Heart right ventricle (tissue), 16 donors: ENCODE data around the gene ATG5. TPM values are rescaled to one million over a fixed set of nuclear protein-coding genes. Genes with fewer than 3 reads are reported as not detected.

ENCODE experiments used
- ATAC-seq, 8 donors: fragments of 200-7000 bp; cut with Tn5 transposase; one replicate each; pipeline ENCODE4 v1.9.1; 2020; ENCODE audit warnings: mild to moderate bottlenecking in 8 of 8, moderate library complexity in 8 of 8, moderate number of reproducible peaks in 1 of 8
- DNase-seq, 2 donors: peaks; one replicate each; pipeline ENCODE4 v3.0.0-alpha.2; 2020
- H3K27ac ChIP-seq, 10 donors: fragments of 200-600 bp; sonication (generic) in 2 of 10; one replicate each; pipeline versions ENCODE4 v1.5.0 to v1.8.0; 2020 to 2022; ENCODE audit warnings: mild to moderate bottlenecking in 3 of 10
- H3K27me3 ChIP-seq, 7 donors: fragments of 200-600 bp; one replicate each; pipeline ENCODE4 v1.8.0; 2021 to 2022; ENCODE audit warnings: mild to moderate bottlenecking in 2 of 7
- H3K36me3 ChIP-seq, 9 donors: fragments of 200-600 bp; sonication (generic) in 1 of 9; one replicate each; pipeline versions ENCODE4 v1.5.0 to v1.8.0; 2020 to 2022; ENCODE audit warnings: mild to moderate bottlenecking in 2 of 9
- H3K4me1 ChIP-seq, 9 donors: fragments of 200-600 bp; sonication (generic) in 1 of 9; one replicate each; pipeline versions ENCODE4 v1.5.0 to v1.8.0; 2020 to 2022; ENCODE audit warnings: mild to moderate bottlenecking in 4 of 9
- H3K4me3 ChIP-seq, 10 donors: fragments of 200-600 bp; sonication (generic) in 2 of 10; one replicate each; pipeline versions ENCODE4 v1.5.0 to v1.8.0; 2020 to 2022; ENCODE audit warnings: mild to moderate bottlenecking in 7 of 10, moderate library complexity in 2 of 10
- H3K9me3 ChIP-seq, 11 donors: fragments of 200-600 bp in 10 of 11; sonication (generic) in 2 of 11; one replicate each; pipeline versions ENCODE4 v1.5.0 to v1.8.0; 2013 to 2022; ENCODE audit warnings: mild to moderate bottlenecking in 2 of 11, control low read depth in 1 of 11, moderate library complexity in 1 of 11
- CTCF ChIP-seq, 9 donors: fragments of 200-600 bp; sonication (generic) in 2 of 9; IDR thresholded peaks; one replicate each; pipeline versions ENCODE4 v1.5.0 to v1.8.0; 2021 to 2022; ENCODE audit warnings: antibody characterized with exemption in 9 of 9, mild to moderate bottlenecking in 5 of 9, moderate library complexity in 1 of 9
- WGBS, 2 donors: extraction: QIAGEN DNeasy Blood & Tissue Kit; methylation state at CpG; one replicate each; pipeline ENCODE4 v1.1.7; 2013; ENCODE audit warnings: inconsistent platforms in 1 of 2; 5-methylcytosine and 5-hydroxymethylcytosine counted together
- intact Hi-C, 10 donors: fragments of 100-400 bp; cut with DNase I; formaldehyde crosslinking; loops; one replicate each; pipeline versions ENCODE4 v1.11.1 to v1.14.2; 2022
- polyA plus RNA-seq, 2 donors: library from polyadenylated mRNA; stranded (reverse); fragments of 200-250 nt; gene quantifications; one replicate each; pipeline ENCODE4 v1.2.3, GENCODE V29; 2013
- total RNA-seq, 10 donors: library from RNA; stranded (reverse); fragmentation: NEBNext Ultra II Directional in 3 of 10; extraction: Animal tissue kit (Norgen Biotek cat#: 25700) in 3 of 10; gene quantifications; one replicate each; pipeline versions ENCODE4 v1.2.1 to v1.2.4, GENCODE V29; 2021 to 2023
- donor health status: Arrhythmogenic right ventricular cardiomyopathy.
- donor health status: ischemic (EF 13 %, LVEDD 7.1; RV severe dilation, severe dysfunction).
- donor health status: healthy with polysubstance abuse.
- donor health status: DM: no; HTN: yes; CAD: no.
- donor health status: DM: no; HTN: no; CAD: no.
- donor health status: ischemic (EF 25% LVEDD 6.9; RV normal size, moderate dysfunction).
- donor health status: ischemic (EF 25% LVEDD 5.7; RV mildly dilated, moderate dysfunction).
- donor health status: healthy.
- donor health status: DM: yes; HTN: yes; CAD: no.
- donor health status: Ischemic cardiomyopathy.
- donor health status: ischemic (EF 35%, LVEDD 5.7; RV mildly dilated, moderate dysfunction).
- donor health status: nonischemic (EF 11% LVEDD 7.7; RV severe dilation, severe dysfunction).
- donor health status: DM: yes; HTN: yes; CAD: no.
- donor health status: PGD.
- donor health status: ischemic (EF 29% LVEDD 5.4; RV normal size, mild dysfunction).
- donor health status: nonischemic (EF 23%, LVEDD 6.1; RV moderate dilation, normal function).

ATG5 gene
- total and polyA plus RNA-seq, 12 donors, result 12.6 to 18.0 (median 15.0) TPM

GRCh38 chr6:106250953-106251352 lies 74.6 kb downstream of the ATG5 start:
- WGBS, 2 donors, result 96% methylated on average over 4 of the region's 4 CpGs
- Histone ChIP-seq H3K36me3 (peaks cover 0 to 24% (median 7%) of the 10 kb centered on the region in 9 donors), H3K27ac (no peak overlapping the region), H3K27me3 (no peaks in the 10 kb centered on the region), H3K4me1 (peaks cover 0 to 25% (median 0%) of the 10 kb centered on the region in 9 donors), H3K9me3 (no peaks in the 10 kb centered on the region), H3K4me3 (no peak overlapping the region)
- intact Hi-C loops, result no loop called here
- TF ChIP-seq CTCF (IDR thresholded peaks at IDR 0.05), result no peak
- ATAC-seq (no peak), DNase-seq (no peak)

- Histone ChIP-seq H3K9me3 (no peaks in the 10 kb centered on the region), H3K4me1 (peaks cover 0 to 25% (median 0%) of the 10 kb centered on the region in 9 donors), H3K4me3 (no peak overlapping the region), H3K27me3 (no peaks in the 10 kb centered on the region), H3K27ac (no peak overlapping the region), H3K36me3 (peaks cover 0 to 24% (median 7%) of the 10 kb centered on the region in 9 donors)
- TF ChIP-seq CTCF (IDR thresholded peaks at IDR 0.05), result no peak
- intact Hi-C loops, result no loop called here
- no peak for ATAC-seq
- WGBS, 2 donors, result 71 to 88% methylated on average over 1 of the region's 1 CpG
- DNase-seq, result no peak
These were observed 75.9 kb downstream of the ATG5 start for GRCh38 chr6:106249658-106250057.

GRCh38 chr6:106247733-106248132 lies 77.8 kb downstream of the ATG5 start:
- WGBS, 2 donors, result 96 to 97% methylated on average over 4 of the region's 4 CpGs
- no peaks in the 10 kb centered on the region for H3K27me3 ChIP-seq
- H3K36me3 ChIP-seq, result peaks cover 0 to 24% (median 7%) of the 10 kb centered on the region in 9 donors
- ATAC-seq, result no peak
- H3K4me1 ChIP-seq, result peaks cover 0 to 16% (median 0%) of the 10 kb centered on the region in 9 donors
- intact Hi-C loops, result no loop called here
- no peak overlapping the region for H3K27ac ChIP-seq
- TF ChIP-seq CTCF (IDR thresholded peaks at IDR 0.05), result no peak
- H3K4me3 ChIP-seq, result no peak overlapping the region
- H3K9me3 ChIP-seq, result no peaks in the 10 kb centered on the region
- DNase-seq, result no peak

- Histone ChIP-seq H3K27ac (no peak overlapping the region), H3K9me3 (no peaks in the 10 kb centered on the region), H3K27me3 (no peaks in the 10 kb centered on the region), H3K4me3 (no peak overlapping the region), H3K36me3 (peaks cover 0 to 24% (median 7%) of the 10 kb centered on the region in 9 donors), H3K4me1 (peaks cover 0 to 11% (median 0%) of the 10 kb centered on the region in 9 donors)
- intact Hi-C loops, result no loop called here
- WGBS, 2 donors, result 92 to 95% methylated on average over 3 of the region's 3 CpGs
- no peak for DNase-seq
- TF ChIP-seq CTCF (IDR thresholded peaks at IDR 0.05), result no peak
- no peak for ATAC-seq
These were observed 78.3 kb downstream of the ATG5 start for GRCh38 chr6:106247293-106247692.
